Smooth muscle cell (in vitro differentiated cells): ENCODE data around the gene HOGA1. TPM values are rescaled to one million over a fixed set of nuclear protein-coding genes. Genes with fewer than 3 reads are reported as not detected.
A peak's percentile ranks its signal among the peaks of the same experiment; 100 is the strongest.

Source experiments
- DNase-seq: peaks from one replicate; lab custom pipeline; 2025; ENCODE audit not compliant: unreplicated experiment; lab: John Stamatoyannopoulos, UW
- H2AFZ ChIP-seq: fragments of 200-600 bp; sonication (generic); 2 replicates; pipeline ENCODE4 v1.6.0; 2016; ENCODE audit warnings: antibody characterized with exemption, low read depth, mild to moderate bottlenecking
- H3F3A ChIP-seq: fragments of 200-600 bp; sonication (generic); 2 replicates; pipeline ENCODE4 v1.6.0; 2017; ENCODE audit warnings: antibody characterized with exemption, low read depth
- H3K27ac ChIP-seq: fragments of 200-600 bp; sonication (generic); 2 replicates; pipeline ENCODE4 v1.5.1; 2016; ENCODE audit warnings: low read depth, mild to moderate bottlenecking
- H3K27me3 ChIP-seq: fragments of 200-600 bp; sonication (generic); 2 replicates; pipeline ENCODE4 v1.6.1; 2016; ENCODE audit warnings: low read depth, mild to moderate bottlenecking
- H3K36me3 ChIP-seq: fragments of 200-600 bp; sonication (generic); 2 replicates; pipeline ENCODE4 v1.5.1; 2016; ENCODE audit warnings: low read depth
- H3K4me1 ChIP-seq: fragments of 200-600 bp; sonication (generic); 2 replicates; pipeline ENCODE4 v1.5.1; 2016; ENCODE audit warnings: low read depth
- H3K4me2 ChIP-seq: fragments of 200-600 bp; sonication (generic); 2 replicates; pipeline ENCODE4 v1.6.0; 2016; ENCODE audit warnings: mild to moderate bottlenecking
- H3K4me3 ChIP-seq: fragments of 200-600 bp; sonication (generic); 2 replicates; pipeline ENCODE4 v1.5.1; 2016; ENCODE audit warnings: mild to moderate bottlenecking
- H3K79me2 ChIP-seq: fragments of 200-600 bp; sonication (generic); 2 replicates; pipeline ENCODE4 v1.6.0; 2016; ENCODE audit warnings: low read depth, mild to moderate bottlenecking
- H3K9ac ChIP-seq: fragments of 200-600 bp; sonication (generic); 2 replicates; pipeline ENCODE4 v1.6.0; 2016; ENCODE audit warnings: low read depth
- H3K9me3 ChIP-seq: fragments of 200-600 bp; sonication (generic); replicated peaks from 2 replicates; pipeline ENCODE4 v1.5.1; 2016; ENCODE audit warnings: low read depth
- H4K20me1 ChIP-seq: fragments of 200-600 bp; sonication (generic); 2 replicates; pipeline ENCODE4 v1.6.0; 2016; ENCODE audit warnings: low read depth
- WGBS: methylation state at CpG from one replicate; pipeline ENCODE4 v1.1.7; 2016; ENCODE audit warnings: low lambda C conversion rate; 5-methylcytosine and 5-hydroxymethylcytosine counted together
- polyA plus RNA-seq: library from polyadenylated mRNA; unstranded; fragments of >200 nt; fragmentation: Nextera tagmentation; extraction: Ambion mirVana; gene quantifications from 2 replicates; pipeline ENCODE4 v1.2.1, GENCODE V29; 2016
- total RNA-seq: library from RNA; depleted of rRNA; stranded (reverse); fragments of >200 nt; gene quantifications from 2 replicates; pipeline ENCODE4 v1.2.3, GENCODE V29; 2014
- TF ChIP-seq, protein P1 (sequence below): fragments of 200-600 bp; sonication (generic); IDR thresholded peaks from 2 replicates; pipeline ENCODE4 v1.5.1; 2017; ENCODE audit warnings: borderline replicate concordance, mild to moderate bottlenecking, antibody characterized with exemption; ENCODE audit not compliant: insufficient read depth, poor library complexity, severe bottlenecking

The HOGA1 gene
- total and polyA plus RNA-seq, 2 experiments from 2014 or later = 0.10 TPM; not detected in 1

DNA sequence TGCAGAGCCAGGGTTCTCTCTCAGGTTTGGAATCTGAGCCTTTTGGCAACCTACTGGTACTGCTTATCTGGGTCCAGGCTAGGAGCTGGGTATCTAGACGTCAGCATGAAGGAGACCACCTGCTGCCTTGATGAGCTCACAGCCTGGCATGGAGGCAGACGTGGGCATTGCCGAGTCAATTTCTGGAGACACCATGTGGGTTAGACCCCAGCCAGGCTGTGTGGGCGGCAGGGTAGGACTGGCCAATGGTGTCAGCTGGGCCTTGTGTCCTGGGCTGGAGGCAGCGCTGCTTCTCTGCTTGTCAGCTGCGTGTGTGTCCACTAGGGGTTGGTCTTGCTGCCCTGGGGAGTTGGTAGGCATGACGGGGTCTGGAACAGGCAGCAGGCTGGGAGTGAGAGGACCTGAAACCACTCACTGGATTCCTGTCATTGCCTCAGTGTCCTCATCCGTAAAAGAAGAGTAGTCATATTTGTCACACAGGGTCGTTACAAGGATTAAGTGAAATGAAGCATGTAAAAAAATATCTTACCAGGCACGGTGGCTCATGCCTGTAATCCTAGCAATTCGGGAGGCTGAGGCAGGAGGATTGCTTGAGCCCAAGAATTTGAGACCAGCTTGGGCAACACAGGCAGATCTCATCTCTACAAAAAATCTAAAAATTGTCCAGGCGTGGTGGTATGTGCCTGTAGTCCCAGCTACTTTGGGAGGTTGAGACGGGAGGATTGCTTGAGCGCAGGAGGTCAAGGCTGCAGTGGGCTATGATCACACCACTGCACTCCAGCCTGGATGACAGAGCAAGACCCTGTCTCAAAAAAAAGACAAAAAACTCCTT lies 43.3 kb upstream of the HOGA1 start:
- peaks cover 31% of the 10 kb centered on the region for H3F3A ChIP-seq
- H3K79me2 ChIP-seq = peaks cover 35% of the 10 kb centered on the region
- DNase-seq = no peak
- no peaks in the 10 kb centered on the region for H3K9me3 ChIP-seq
- H3K4me2 ChIP-seq = peak overlapping the region; percentile 52
- peak overlapping the region; percentile 88 for H3K9ac ChIP-seq
- no peak overlapping the region for H3K4me3 ChIP-seq
- no peak overlapping the region for H2AFZ ChIP-seq
- H4K20me1 ChIP-seq = no peaks in the 10 kb centered on the region
- H3K36me3 ChIP-seq = no peaks in the 10 kb centered on the region
- TF ChIP-seq, protein P1, sequence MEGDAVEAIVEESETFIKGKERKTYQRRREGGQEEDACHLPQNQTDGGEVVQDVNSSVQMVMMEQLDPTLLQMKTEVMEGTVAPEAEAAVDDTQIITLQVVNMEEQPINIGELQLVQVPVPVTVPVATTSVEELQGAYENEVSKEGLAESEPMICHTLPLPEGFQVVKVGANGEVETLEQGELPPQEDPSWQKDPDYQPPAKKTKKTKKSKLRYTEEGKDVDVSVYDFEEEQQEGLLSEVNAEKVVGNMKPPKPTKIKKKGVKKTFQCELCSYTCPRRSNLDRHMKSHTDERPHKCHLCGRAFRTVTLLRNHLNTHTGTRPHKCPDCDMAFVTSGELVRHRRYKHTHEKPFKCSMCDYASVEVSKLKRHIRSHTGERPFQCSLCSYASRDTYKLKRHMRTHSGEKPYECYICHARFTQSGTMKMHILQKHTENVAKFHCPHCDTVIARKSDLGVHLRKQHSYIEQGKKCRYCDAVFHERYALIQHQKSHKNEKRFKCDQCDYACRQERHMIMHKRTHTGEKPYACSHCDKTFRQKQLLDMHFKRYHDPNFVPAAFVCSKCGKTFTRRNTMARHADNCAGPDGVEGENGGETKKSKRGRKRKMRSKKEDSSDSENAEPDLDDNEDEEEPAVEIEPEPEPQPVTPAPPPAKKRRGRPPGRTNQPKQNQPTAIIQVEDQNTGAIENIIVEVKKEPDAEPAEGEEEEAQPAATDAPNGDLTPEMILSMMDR = peak; percentile 3
- H3K27ac ChIP-seq = peak overlapping the region; percentile 99
- H3K27me3 ChIP-seq = no peaks in the 10 kb centered on the region
- WGBS = 73% methylated on average over 14 of the region's 14 CpGs
- H3K4me1 ChIP-seq = peaks cover 31% of the 10 kb centered on the region

DNA sequence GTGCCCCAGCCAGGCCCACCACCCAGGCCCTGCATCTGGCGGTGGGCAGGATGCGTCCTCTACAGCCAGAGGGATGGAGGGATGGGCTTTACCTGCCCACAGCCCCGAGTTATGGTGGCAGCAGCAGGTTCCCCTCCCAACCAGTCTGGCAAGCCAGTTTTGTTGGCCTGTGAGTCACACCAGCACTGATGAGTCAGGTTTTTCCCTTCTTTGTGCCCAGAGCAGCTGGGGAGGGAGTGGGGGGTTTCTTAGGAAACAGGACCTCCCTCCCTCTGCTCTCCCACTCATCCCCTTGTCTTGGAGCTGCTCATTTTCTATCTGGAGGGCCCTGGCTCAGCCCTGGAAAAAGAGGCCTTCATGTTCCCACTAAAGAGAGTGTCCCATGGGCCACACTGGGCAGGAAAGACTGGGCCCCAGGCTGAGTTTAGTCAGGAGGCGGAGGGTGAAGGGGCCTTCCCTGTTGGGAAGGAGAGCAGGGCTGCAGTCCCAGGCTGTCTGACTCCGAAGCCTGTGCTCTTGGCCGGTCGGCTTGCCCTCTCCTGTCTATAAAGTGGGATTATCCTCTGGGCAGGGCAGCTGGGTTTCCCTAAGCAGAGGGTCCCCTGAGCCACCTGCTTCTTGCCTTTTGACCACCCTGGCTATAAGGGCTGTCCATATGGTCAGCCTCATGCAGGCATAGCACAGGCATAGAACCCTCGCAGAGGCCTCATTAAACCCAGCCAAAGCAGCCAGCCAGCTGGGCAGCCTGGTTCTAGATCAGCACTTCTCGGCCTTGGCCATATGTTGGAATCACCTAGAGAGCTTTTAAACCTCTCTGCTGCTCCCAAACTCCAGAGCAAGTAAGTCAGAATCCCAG lies 41.8 kb upstream of the HOGA1 start:
- peaks cover 35% of the 10 kb centered on the region for H3K79me2 ChIP-seq
- H3K27ac ChIP-seq = peak overlapping the region; percentile 99
- no peaks in the 10 kb centered on the region for H3K36me3 ChIP-seq
- H3K4me3 ChIP-seq = no peak overlapping the region
- H2AFZ ChIP-seq = no peak overlapping the region
- H3K9me3 ChIP-seq = no peaks in the 10 kb centered on the region
- no peaks in the 10 kb centered on the region for H3K27me3 ChIP-seq
- H3K9ac ChIP-seq = peak overlapping the region; percentile 93
- H3F3A ChIP-seq = peaks cover 31% of the 10 kb centered on the region
- 22% methylated on average over 8 of the region's 9 CpGs for WGBS
- TF ChIP-seq, protein P1 = no peak
- DNase-seq = peak; percentile 41
- H4K20me1 ChIP-seq = no peaks in the 10 kb centered on the region
- H3K4me2 ChIP-seq = peak overlapping the region; percentile 74
- H3K4me1 ChIP-seq = peaks cover 31% of the 10 kb centered on the region

DNA sequence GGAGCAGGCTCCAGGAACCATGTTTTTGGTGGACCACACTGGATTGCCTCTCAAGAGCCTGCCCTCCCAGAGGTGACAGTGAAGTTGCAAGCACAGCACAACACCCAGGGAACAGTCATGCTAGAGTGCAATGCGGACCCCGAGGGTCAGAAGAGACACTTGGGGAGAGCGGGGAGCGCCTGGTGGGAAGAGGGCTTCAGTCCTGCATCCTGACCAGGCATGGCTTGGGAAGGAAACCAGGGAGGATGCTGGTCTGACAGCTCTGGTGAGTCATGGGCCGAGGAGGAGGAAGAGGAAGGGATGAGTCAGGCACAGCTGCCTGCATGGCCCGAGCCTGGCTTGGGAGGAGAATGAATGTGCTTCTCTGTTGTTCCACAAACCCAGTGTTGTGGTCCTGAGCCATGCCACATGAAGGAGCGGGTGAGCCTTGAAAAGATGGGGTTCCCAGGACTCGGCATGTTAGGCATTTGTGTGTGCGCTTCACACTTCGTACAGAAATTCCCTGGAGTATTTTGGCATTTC lies 41.1 kb upstream of the HOGA1 start:
- Histone ChIP-seq H3K4me1 (peaks cover 34% of the 10 kb centered on the region), H3K4me2 (peak overlapping the region; percentile 74), H3K9ac (peak overlapping the region; percentile 93), H3K36me3 (no peaks in the 10 kb centered on the region), H3K27ac (peak overlapping the region; percentile 99), H3K4me3 (no peak overlapping the region), H3K9me3 (no peaks in the 10 kb centered on the region), H3K27me3 (no peaks in the 10 kb centered on the region), H2AFZ (no peak overlapping the region), H4K20me1 (no peaks in the 10 kb centered on the region), H3F3A (peaks cover 31% of the 10 kb centered on the region), H3K79me2 (peaks cover 33% of the 10 kb centered on the region)
- TF ChIP-seq, protein P1 = no peak
- 16% methylated on average over 10 of the region's 10 CpGs for WGBS
- peak; percentile 42 for DNase-seq
